ENCODE data around the gene EMB. TPM values are rescaled to one million over a fixed set of nuclear protein-coding genes. Genes with fewer than 3 reads are reported as not detected.
"Not testable (repeated sequence)": the region's sequence is repeated elsewhere in the genome, so short reads cannot be mapped to it uniquely, and the experiment has no call there.

Gene EMB
- total RNA-seq, 4 donors from 2014 or later, result 0.20 to 13.0 (median 7.9) TPM

GRCh38 chr5:50439221-50439620 is 1.9 kb downstream of the EMB start:
- no peak for TF ChIP-seq EP300 (IDR thresholded peaks at IDR 0.05; ENCODE audit: low read depth)
- TF ChIP-seq POLR2AphosphoS5 (IDR thresholded peaks at IDR 0.05), result no peak
- no peak for TF ChIP-seq POLR2A (IDR thresholded peaks at IDR 0.05)
- TF ChIP-seq CTCF (IDR thresholded peaks at IDR 0.05), result no peak
- H3K27me3 ChIP-seq, result peaks cover 10% of the 10 kb centered on the region
- no peaks in the 10 kb centered on the region for H3K36me3 ChIP-seq
- in situ Hi-C loops (cut with MboI; ENCODE audit: low pct_ligation_motif_present in 1 of 4, low pct_unique_long_range_greater_than_20kb in 1 of 4, low sequenced_read_pairs in 3 of 4), result no loop called here
- H3K4me1 ChIP-seq, result no peaks in the 10 kb centered on the region
- intact Hi-C loops (cut with DNase I; ENCODE audit: low total_unique reads), result no loop called here
- WGBS, 2 donors (ENCODE audit: low coverage in 1 of 2), result 60 to 88% methylated on average over 1 to 3 of the region's 3 CpGs
- DNase-seq, result no peak
- no peaks in the 10 kb centered on the region for H3K9me3 ChIP-seq
- H3K27ac ChIP-seq, result no peak overlapping the region
- H3K4me3 ChIP-seq, result no peak overlapping the region

GRCh38 chr5:50438060-50438459 is 3.0 kb downstream of the EMB start:
- H3K4me1 ChIP-seq; H3K4me3 ChIP-seq; DNase-seq; in situ Hi-C loops (cut with MboI; ENCODE audit: low pct_ligation_motif_present in 1 of 4, low pct_unique_long_range_greater_than_20kb in 1 of 4, low sequenced_read_pairs in 3 of 4); H3K27ac ChIP-seq; H3K36me3 ChIP-seq; intact Hi-C loops (cut with DNase I; ENCODE audit: low total_unique reads); H3K9me3 ChIP-seq: not testable (repeated sequence)
- peaks cover 10% of the 10 kb centered on the region for H3K27me3 ChIP-seq
- WGBS, 2 donors (ENCODE audit: low coverage in 1 of 2), result 65 to 83% methylated on average over 1 to 3 of the region's 3 CpGs

- WGBS, 2 donors (ENCODE audit: low coverage in 1 of 2), result 72 to 75% methylated on average over 3 of the region's 3 CpGs
- H3K27ac ChIP-seq, result no peak overlapping the region
- intact Hi-C loops (cut with DNase I; ENCODE audit: low total_unique reads), result no loop called here
- TF ChIP-seq POLR2A (IDR thresholded peaks at IDR 0.05) (no peak), EP300 (IDR thresholded peaks at IDR 0.05; ENCODE audit: low read depth) (no peak), POLR2AphosphoS5 (IDR thresholded peaks at IDR 0.05) (no peak), CTCF (IDR thresholded peaks at IDR 0.05) (no peak)
- no peaks in the 10 kb centered on the region for H3K4me1 ChIP-seq
- DNase-seq, result no peak
- H3K36me3 ChIP-seq, result no peaks in the 10 kb centered on the region
- H3K9me3 ChIP-seq, result no peaks in the 10 kb centered on the region
- in situ Hi-C loops (cut with MboI; ENCODE audit: low pct_ligation_motif_present in 1 of 4, low pct_unique_long_range_greater_than_20kb in 1 of 4, low sequenced_read_pairs in 3 of 4), result no loop called here
- no peak overlapping the region for H3K4me3 ChIP-seq
- no peaks in the 10 kb centered on the region for H3K27me3 ChIP-seq
Observed at GRCh38 chr5:50435168-50435567, 5.9 kb downstream of the EMB start.

- DNase-seq; intact Hi-C loops (cut with DNase I; ENCODE audit: low total_unique reads); in situ Hi-C loops (cut with MboI; ENCODE audit: low pct_ligation_motif_present in 1 of 4, low pct_unique_long_range_greater_than_20kb in 1 of 4, low sequenced_read_pairs in 3 of 4); H3K9me3 ChIP-seq; H3K27me3 ChIP-seq; H3K4me1 ChIP-seq; H3K36me3 ChIP-seq; H3K4me3 ChIP-seq: not testable (repeated sequence)
- 29 to 39% methylated on average over 2 to 3 of the region's 3 CpGs for WGBS, 2 donors (ENCODE audit: low coverage in 1 of 2)
- H3K27ac ChIP-seq, result peak overlapping the region in 1 of 4 donors; percentile 26
Observed at GRCh38 chr5:50431133-50431904, 9.8 kb downstream of the EMB start.

GRCh38 chr5:50423100-50423799 is 17.8 kb downstream of the EMB start:
- H3K36me3 ChIP-seq; H3K4me1 ChIP-seq; intact Hi-C loops (cut with DNase I; ENCODE audit: low total_unique reads); H3K4me3 ChIP-seq; DNase-seq; H3K27me3 ChIP-seq; in situ Hi-C loops (cut with MboI; ENCODE audit: low pct_ligation_motif_present in 1 of 4, low pct_unique_long_range_greater_than_20kb in 1 of 4, low sequenced_read_pairs in 3 of 4); H3K27ac ChIP-seq; H3K9me3 ChIP-seq: not testable (repeated sequence)
- WGBS, 2 donors (ENCODE audit: low coverage in 1 of 2), result 69 to 78% methylated on average over 3 of the region's 3 CpGs

GRCh38 chr5:50421184-50421950 is 19.7 kb downstream of the EMB start:
- DNase-seq; H3K4me3 ChIP-seq; intact Hi-C loops (cut with DNase I; ENCODE audit: low total_unique reads); H3K27me3 ChIP-seq; in situ Hi-C loops (cut with MboI; ENCODE audit: low pct_ligation_motif_present in 1 of 4, low pct_unique_long_range_greater_than_20kb in 1 of 4, low sequenced_read_pairs in 3 of 4); H3K4me1 ChIP-seq; H3K27ac ChIP-seq; H3K36me3 ChIP-seq; H3K9me3 ChIP-seq: not testable (repeated sequence)
- WGBS, 2 donors (ENCODE audit: low coverage in 1 of 2), result 90 to 100% methylated on average over 1 to 6 of the region's 7 CpGs

Data from transverse colon (tissue), 4 donors.